BJ (cell line): ENCODE measurements around the gene DEAF1. TPM values are rescaled to one million over a fixed set of nuclear protein-coding genes. Genes with fewer than 3 reads are reported as not detected.

ENCODE experiments used
- CTCF ChIA-PET: fragments of 350-600 bp; formaldehyde crosslinking; extraction: SDS; loops from one replicate; lab custom pipeline; 2021; ENCODE audit warnings: antibody characterized with exemption, inconsistent platforms; lab: Yijun Ruan, JAX
- POLR2A ChIA-PET: fragments of 300-600 bp; sonication (Branson Sonifier 250); formaldehyde crosslinking; extraction: SDS; loops from one replicate; lab custom pipeline; 2021; ENCODE audit warnings: antibody characterized with exemption; lab: Charles Lee
- DNase-seq: peaks from one replicate; pipeline ENCODE4 v3.0.0-alpha.2; 2011; ENCODE audit warnings: low read depth
- H3K27me3 ChIP-seq: 2 replicates; pipeline ENCODE4 v1.6.0; 2011; ENCODE audit warnings: low read length; ENCODE audit not compliant: control insufficient read depth, insufficient read depth
- H3K36me3 ChIP-seq: 2 replicates; pipeline ENCODE4 v1.5.1; 2011; ENCODE audit warnings: low read length; ENCODE audit not compliant: control insufficient read depth, insufficient read depth
- H3K4me3 ChIP-seq: 2 replicates; pipeline ENCODE4 v1.5.1; 2011; ENCODE audit warnings: low read depth, mild to moderate bottlenecking, control low read depth, low read length
- CTCF ChIP-seq: IDR thresholded peaks from 2 replicates; pipeline ENCODE4 v1.5.1; 2011; ENCODE audit warnings: low read depth, mild to moderate bottlenecking, control low read depth, inconsistent platforms, low read length, moderate library complexity; ENCODE audit not compliant: insufficient read depth
- polyA plus RNA-seq: library from polyadenylated mRNA; depleted of rRNA; stranded (reverse); fragments of >200 nt; gene quantifications from 2 replicates; pipeline ENCODE4 v1.2.3, GENCODE V29; 2011

DEAF1 gene
- polyA plus RNA-seq, 1 experiment, result 27.7 TPM

GRCh38 chr11:706957-707816, 12.2 kb upstream of the DEAF1 start:
- ChIA-PET CTCF (interaction anchor here (0.9 to 2.6 kb wide), 7 partner anchors 9 to 133 kb away, joined by 3 to 8 read pairs (median 3); partner anchors contain the start of genes DEAF1 and TMEM80), POLR2A (interaction anchor here (0.6 kb wide), 1 partner anchor 89 kb away, joined by 10 read pairs; no protein-coding TSS in a partner anchor)
- TF ChIP-seq CTCF, result peak; percentile 13; the same call in 1 of the 2 replicates
- DNase-seq, result no peak
- no peaks in the 10 kb centered on the region for H3K27me3 ChIP-seq
- peak overlapping the region; percentile 75 for H3K4me3 ChIP-seq
- H3K36me3 ChIP-seq, result peaks cover 3% of the 10 kb centered on the region

GRCh38 chr11:706439-706956, 11.5 kb upstream of the DEAF1 start:
- TF ChIP-seq CTCF, result no peak
- peak overlapping the region; percentile 75 for H3K4me3 ChIP-seq
- peaks cover 7% of the 10 kb centered on the region for H3K36me3 ChIP-seq
- POLR2A ChIA-PET, result interaction anchor here (0.6 kb wide), 1 partner anchor 89 kb away, joined by 10 read pairs; no protein-coding TSS in a partner anchor
- H3K27me3 ChIP-seq, result no peaks in the 10 kb centered on the region
- CTCF ChIA-PET, result interaction anchor here (0.9 to 2.6 kb wide), 7 partner anchors 9 to 132 kb away, joined by 3 to 8 read pairs (median 3); partner anchors contain the start of genes DEAF1 and TMEM80
- no peak for DNase-seq

GRCh38 chr11:705646-706438, 10.8 kb upstream of the DEAF1 start, which contains the start of gene EPS8L2:
TSS of gene EPS8L2 (plus strand) at chr11:706231. CDS start at chr11:709408, 3,177 bp downstream.
- H3K4me3 ChIP-seq, result peak within 1 kb of the TSS; percentile 75
- no peak for DNase-seq
- ChIA-PET CTCF (interaction anchor here (1.3 to 3.3 kb wide), 7 partner anchors 9 to 44 kb away, joined by 3 to 17 read pairs (median 3); partner anchors contain the start of genes DEAF1 and TMEM80), POLR2A (no interaction called here)
- TF ChIP-seq CTCF, result no peak
- H3K36me3 ChIP-seq, result peaks cover 9% of the 10 kb centered on the region
- no peaks in the 10 kb centered on the region for H3K27me3 ChIP-seq

GRCh38 chr11:704781-705645, 10.0 kb upstream of the DEAF1 start:
- TF ChIP-seq CTCF, result no peak
- no peak for DNase-seq
- Histone ChIP-seq H3K27me3 (no peaks in the 10 kb centered on the region), H3K4me3 (peak overlapping the region; percentile 75), H3K36me3 (peaks cover 10% of the 10 kb centered on the region)
- CTCF ChIA-PET, result interaction anchor here (0.9 to 3.3 kb wide), 4 partner anchors 9 to 129 kb away, joined by 3 to 17 read pairs (median 3); partner anchors contain the start of genes DEAF1 and TMEM80
- POLR2A ChIA-PET, result no interaction called here
